Spleen (tissue), 11 donors: ENCODE results near the gene PCSK6. TPM values are rescaled to one million over a fixed set of nuclear protein-coding genes. Genes with fewer than 3 reads are reported as not detected.

Experiments used
- DNase-seq: peaks from one replicate; pipeline ENCODE4 v3.0.0-alpha.2; 2020
- H3K27ac ChIP-seq, 8 donors: fragments of 200-600 bp; sonication (generic) in 7 of 8; 1 replicate in 4 of 8; 2 replicates in 4 of 8; pipeline versions ENCODE4 v1.5.0 to v1.8.0; 2016 to 2021; ENCODE audit warnings: inconsistent platforms in 4 of 8, mild to moderate bottlenecking in 4 of 8, moderate library complexity in 1 of 8
- H3K27me3 ChIP-seq, 7 donors: fragments of 200-600 bp; sonication (generic) in 6 of 7; replicated peaks in 1 of 7; 1 replicate in 4 of 7; 2 replicates in 3 of 7; pipeline versions ENCODE4 v1.5.0 to v1.8.0; 2016 to 2021; ENCODE audit warnings: inconsistent platforms in 3 of 7, mild to moderate bottlenecking in 1 of 7
- H3K36me3 ChIP-seq, 6 donors: fragments of 200-600 bp; sonication (generic) in 5 of 6; 1 replicate in 4 of 6; 2 replicates in 2 of 6; pipeline versions ENCODE4 v1.5.0 to v1.8.0; 2016 to 2021; ENCODE audit warnings: inconsistent platforms in 2 of 6
- H3K4me1 ChIP-seq, 6 donors: fragments of 200-600 bp; sonication (generic) in 5 of 6; 1 replicate in 3 of 6; 2 replicates in 3 of 6; pipeline versions ENCODE4 v1.5.0 to v1.8.0; 2016 to 2021; ENCODE audit warnings: inconsistent platforms in 3 of 6
- H3K4me3 ChIP-seq, 8 donors: fragments of 200-600 bp; sonication (generic) in 7 of 8; 1 replicate in 4 of 8; 2 replicates in 4 of 8; pipeline versions ENCODE4 v1.5.0 to v1.8.0; 2016 to 2021; ENCODE audit warnings: inconsistent platforms in 4 of 8, mild to moderate bottlenecking in 4 of 8, moderate library complexity in 2 of 8
- H3K9me3 ChIP-seq, 8 donors: fragments of 200-600 bp; sonication (generic) in 7 of 8; 1 replicate in 4 of 8; 2 replicates in 4 of 8; pipeline versions ENCODE4 v1.5.0 to v1.8.0; 2016 to 2021; ENCODE audit warnings: inconsistent platforms in 4 of 8
- CTCF ChIP-seq, 11 experiments: fragments of 200-600 bp in 7 of 11; fragments of 450-650 bp in 4 of 11; sonication (generic) in 4 of 11; IDR thresholded peaks in 8 of 11; conservative IDR thresholded peaks in 3 of 11; 1 replicate in 7 of 11; 2 replicates in 4 of 11; pipeline versions ENCODE4 v1.4.0 to v1.8.0; 2016 to 2021; ENCODE audit warnings: antibody characterized with exemption in 11 of 11, inconsistent platforms in 4 of 11, mild to moderate bottlenecking in 1 of 11
- POLR2A ChIP-seq, 3 donors: fragments of 450-650 bp; IDR thresholded peaks; one replicate each; pipeline ENCODE4 v1.5.1; 2017; ENCODE audit warnings: antibody characterized with exemption in 3 of 3, mild to moderate bottlenecking in 1 of 3
- POLR2AphosphoS5 ChIP-seq, 3 donors: sonication (generic); formaldehyde crosslinking; IDR thresholded peaks; one replicate each; pipeline ENCODE4 v1.5.1; 2017; ENCODE audit warnings: antibody characterized with exemption in 3 of 3
- WGBS, 5 donors: extraction: QIAGEN DNeasy Blood & Tissue Kit in 3 of 5; methylation state at CpG; one replicate each; pipeline versions ENCODE4 v1.1.5 to v1.1.7; 2013 to 2018; 5-methylcytosine and 5-hydroxymethylcytosine counted together
- intact Hi-C: fragments of 100-400 bp; cut with DNase I; formaldehyde crosslinking; loops from one replicate; pipeline ENCODE4 v1.15.0; 2023; ENCODE audit warnings: low total_unique reads
- polyA plus RNA-seq, 3 donors: library from polyadenylated mRNA; stranded (reverse); fragments of 200-250 nt; gene quantifications; one replicate each; pipeline ENCODE4 v1.2.1, GENCODE V29; 2013
- total RNA-seq, 7 donors: library from RNA; depleted of rRNA in 3 of 7; stranded (reverse); fragments of >200 nt in 3 of 7; fragmentation: NEBNext Ultra II Directional in 4 of 7; extraction: Animal tissue kit (Norgen Biotek cat#: 25700) in 4 of 7; gene quantifications; one replicate each; pipeline versions ENCODE4 v1.1.0 to v1.2.1, GENCODE V29; 2016 to 2021
- donor health status: healthy with polysubstance abuse.
- donor health status: DM: no; HTN: no; CAD: no; lungs with moderate emphysema.
- donor health status: DM: no; HTN: no; CAD: no.
- donor health status: Bipolar disorder and iron deficiency.
- donor health status: healthy.
- donor health status: DM: no; HTN: no; CAD: no.
- donor health status: DM: yes; HTN: yes; CAD: no.

The PCSK6 gene
- total and polyA plus RNA-seq, 10 donors, result 10.0 to 403 (median 252) TPM

GRCh38 chr15:101514318-101514717, 24.8 kb upstream of the PCSK6 start:
- 90 to 95% (median 93%) methylated on average over 7 of the region's 7 CpGs for WGBS, 5 donors
- DNase-seq, result no peak

GRCh38 chr15:101511717-101512116, 22.2 kb upstream of the PCSK6 start:
- Histone ChIP-seq H3K4me3 (no peak overlapping the region), H3K4me1 (no peaks in the 10 kb centered on the region), H3K9me3 (peaks cover 4 to 20% (median 14%) of the 10 kb centered on the region in 8 donors), H3K27me3 (no peaks in the 10 kb centered on the region), H3K36me3 (no peaks in the 10 kb centered on the region), H3K27ac (no peak overlapping the region)
- TF ChIP-seq POLR2A (IDR thresholded peaks at IDR 0.05) (no peak), POLR2AphosphoS5 (IDR thresholded peaks at IDR 0.05) (no peak), CTCF (IDR thresholded peaks at IDR 0.05 in 8 of 11, conservative IDR thresholded peaks at IDR 0.05 in 3 of 11) (no peak)
- intact Hi-C loops, result no loop called here
- DNase-seq, result no peak

More at GRCh38 chr15:101514318-101514717, 24.8 kb upstream of the PCSK6 start:
- peaks cover 4 to 44% (median 36%) of the 10 kb centered on the region in 8 donors for H3K9me3 ChIP-seq
- H3K4me3 ChIP-seq, result no peak overlapping the region
- no peaks in the 10 kb centered on the region for H3K4me1 ChIP-seq
- no peaks in the 10 kb centered on the region for H3K36me3 ChIP-seq
- TF ChIP-seq POLR2A (IDR thresholded peaks at IDR 0.05), result no peak
- TF ChIP-seq CTCF (IDR thresholded peaks at IDR 0.05 in 8 of 11, conservative IDR thresholded peaks at IDR 0.05 in 3 of 11), result no peak
- TF ChIP-seq POLR2AphosphoS5 (IDR thresholded peaks at IDR 0.05), result no peak
- no peaks in the 10 kb centered on the region for H3K27me3 ChIP-seq
- H3K27ac ChIP-seq, result no peak overlapping the region
- intact Hi-C loops, result no loop called here

- H3K27ac ChIP-seq, result peak overlapping the region in 1 of 8 donors; percentile 21
- TF ChIP-seq POLR2AphosphoS5 (IDR thresholded peaks at IDR 0.05), result no peak
- TF ChIP-seq POLR2A (IDR thresholded peaks at IDR 0.05), result no peak
- TF ChIP-seq CTCF (IDR thresholded peaks at IDR 0.05 in 8 of 11, conservative IDR thresholded peaks at IDR 0.05 in 3 of 11), result no peak
- no peak for DNase-seq
- H3K36me3 ChIP-seq, result no peaks in the 10 kb centered on the region
- 80 to 92% (median 81%) methylated on average over 8 of the region's 8 CpGs for WGBS, 5 donors
- intact Hi-C loops, result no loop called here
- H3K4me1 ChIP-seq, result no peaks in the 10 kb centered on the region
- H3K27me3 ChIP-seq, result no peaks in the 10 kb centered on the region
- H3K9me3 ChIP-seq, result peaks cover 0 to 8% (median 2%) of the 10 kb centered on the region in 8 donors
- no peak overlapping the region for H3K4me3 ChIP-seq
Measured at GRCh38 chr15:101510212-101511197, 21.0 kb upstream of the PCSK6 start.

GRCh38 chr15:101509279-101509678, 19.8 kb upstream of the PCSK6 start:
- intact Hi-C loops, result no loop called here
- WGBS, 5 donors, result 84 to 93% (median 90%) methylated on average over 6 of the region's 6 CpGs

More at GRCh38 chr15:101509279-101509678, 19.8 kb upstream of the PCSK6 start:
- H3K9me3 ChIP-seq, result no peaks in the 10 kb centered on the region
- no peaks in the 10 kb centered on the region for H3K4me1 ChIP-seq
- H3K27ac ChIP-seq, result no peak overlapping the region
- no peaks in the 10 kb centered on the region for H3K27me3 ChIP-seq
- DNase-seq, result no peak
- TF ChIP-seq POLR2AphosphoS5 (IDR thresholded peaks at IDR 0.05), result no peak
- no peak for TF ChIP-seq POLR2A (IDR thresholded peaks at IDR 0.05)
- TF ChIP-seq CTCF (IDR thresholded peaks at IDR 0.05 in 8 of 11, conservative IDR thresholded peaks at IDR 0.05 in 3 of 11), result no peak
- H3K4me3 ChIP-seq, result no peak overlapping the region
- H3K36me3 ChIP-seq, result no peaks in the 10 kb centered on the region
